Pancreas (tissue), 10 donors: Measurements from ENCODE around the gene OTOP2. TPM values are rescaled to one million over a fixed set of nuclear protein-coding genes. Genes with fewer than 3 reads are reported as not detected.

ENCODE experiments used
- ATAC-seq, 4 donors: fragments of 200-7000 bp; cut with Tn5 transposase; one replicate each; pipeline versions ENCODE4 v1.8.0 to v1.9.1; 2020; ENCODE audit warnings: mild to moderate bottlenecking in 4 of 4, moderate library complexity in 4 of 4
- DNase-seq, 6 donors: peaks; one replicate each; pipeline ENCODE4 v3.0.0-alpha.2; 2020
- FAIRE-seq: peaks from 2 replicates; lab custom pipeline; 2012; peaks lifted over from hg19 to GRCh38; lab: Jason Lieb, UNC
- H3K27ac ChIP-seq, 4 donors: fragments of 200-600 bp; sonication (generic); 1 replicate in 3 of 4; 2 replicates in 1 of 4; pipeline versions ENCODE4 v1.5.0 to v1.8.0; 2020
- H3K27me3 ChIP-seq, 4 donors: fragments of 200-600 bp; one replicate each; pipeline ENCODE4 v1.8.0; 2021
- H3K36me3 ChIP-seq, 3 donors: fragments of 200-600 bp; sonication (generic) in 1 of 3; one replicate each; pipeline versions ENCODE4 v1.5.0 to v1.8.0; 2020 to 2021
- H3K4me1 ChIP-seq, 3 donors: fragments of 200-600 bp; one replicate each; pipeline ENCODE4 v1.8.0; 2021
- H3K4me3 ChIP-seq, 4 donors: fragments of 200-600 bp; sonication (generic) in 2 of 4; one replicate each; pipeline versions ENCODE4 v1.5.0 to v1.8.0; 2020 to 2021
- H3K9me3 ChIP-seq, 4 donors: fragments of 200-600 bp; one replicate each; pipeline ENCODE4 v1.8.0; 2021
- CTCF ChIP-seq, 4 donors: fragments of 200-600 bp; sonication (generic) in 3 of 4; IDR thresholded peaks; one replicate each; pipeline versions ENCODE4 v1.5.0 to v1.8.0; 2021; ENCODE audit warnings: antibody characterized with exemption in 4 of 4
- WGBS, 2 donors: extraction: QIAGEN DNeasy Blood & Tissue Kit; methylation state at CpG; one replicate each; pipeline ENCODE4 v1.1.7; 2013; 5-methylcytosine and 5-hydroxymethylcytosine counted together
- intact Hi-C, 3 donors: fragments of 100-400 bp; cut with DNase I; formaldehyde crosslinking; loops; one replicate each; pipeline versions ENCODE4 v1.11.1 to v1.14.2; 2022
- polyA plus RNA-seq, 2 donors: library from polyadenylated mRNA; stranded (reverse); fragments of 200-250 nt; gene quantifications; one replicate each; pipeline ENCODE4 v1.2.3, GENCODE V29; 2013
- total RNA-seq, 6 donors: library from RNA; stranded (reverse); fragmentation: NEBNext Ultra II Directional in 4 of 6; extraction: Animal tissue kit (Norgen Biotek cat#: 25700) in 4 of 6; gene quantifications; one replicate each; pipeline versions ENCODE4 v1.2.1 to v1.2.4, GENCODE V29; 2021 to 2023
- donor health status: healthy with polysubstance abuse.
- donor health status: DM: no; HTN: no; CAD: no; lungs with moderate emphysema.
- donor health status: DM: no; HTN: no; CAD: no.
- donor health status: control.
- donor health status: control.
- donor health status: Bipolar disorder and iron deficiency.
- donor health status: DM: yes; HTN: yes; CAD: no.
- donor health status: DM: no; HTN: no; CAD: no.
- donor health status: DM: no; HTN: no; CAD: no.
- donor health status: DM: yes; HTN: yes; CAD: no.

Gene OTOP2
- total and polyA plus RNA-seq, 8 donors = not detected

GRCh38 chr17:74900208-74900607 is 23.9 kb upstream of the OTOP2 start:
- Histone ChIP-seq H3K27me3 (no peaks in the 10 kb centered on the region), H3K4me3 (no peak overlapping the region), H3K9me3 (no peaks in the 10 kb centered on the region), H3K4me1 (no peaks in the 10 kb centered on the region), H3K27ac (no peak overlapping the region), H3K36me3 (no peaks in the 10 kb centered on the region)
- intact Hi-C loops = no loop called here
- FAIRE-seq = no peak
- no peak for DNase-seq
- 71 to 78% methylated on average over 8 of the region's 8 CpGs for WGBS, 2 donors
- ATAC-seq = no peak
- no peak for TF ChIP-seq CTCF (IDR thresholded peaks at IDR 0.05)

- FAIRE-seq (no peak), DNase-seq (no peak), ATAC-seq (no peak)
- H3K36me3 ChIP-seq = no peaks in the 10 kb centered on the region
- no peak for TF ChIP-seq CTCF (IDR thresholded peaks at IDR 0.05)
- H3K27ac ChIP-seq = no peak overlapping the region
- no peaks in the 10 kb centered on the region for H3K27me3 ChIP-seq
- no peaks in the 10 kb centered on the region for H3K9me3 ChIP-seq
- H3K4me1 ChIP-seq = no peaks in the 10 kb centered on the region
- 67 to 68% methylated on average over 14 of the region's 14 CpGs for WGBS, 2 donors
- no peak overlapping the region for H3K4me3 ChIP-seq
- intact Hi-C loops = no loop called here
Observed at GRCh38 chr17:74901353-74902135, 22.5 kb upstream of the OTOP2 start.

GRCh38 chr17:74903034-74903433 is 21.0 kb upstream of the OTOP2 start:
- no peaks in the 10 kb centered on the region for H3K27me3 ChIP-seq
- no peaks in the 10 kb centered on the region for H3K9me3 ChIP-seq
- ATAC-seq = no peak
- intact Hi-C loops = no loop called here
- no peak for TF ChIP-seq CTCF (IDR thresholded peaks at IDR 0.05)
- no peak overlapping the region for H3K4me3 ChIP-seq
- H3K4me1 ChIP-seq = no peaks in the 10 kb centered on the region
- H3K36me3 ChIP-seq = no peaks in the 10 kb centered on the region
- DNase-seq = no peak
- H3K27ac ChIP-seq = no peak overlapping the region
- FAIRE-seq = no peak
- WGBS, 2 donors = 76 to 84% methylated on average over 9 of the region's 9 CpGs

- no peaks in the 10 kb centered on the region for H3K27me3 ChIP-seq
- intact Hi-C loops = no loop called here
Observed at GRCh38 chr17:74903671-74904070, 20.4 kb upstream of the OTOP2 start.

More at GRCh38 chr17:74903671-74904070, 20.4 kb upstream of the OTOP2 start:
- WGBS, 2 donors = 54 to 75% methylated on average over 6 of the region's 6 CpGs
- H3K4me3 ChIP-seq = no peak overlapping the region
- no peaks in the 10 kb centered on the region for H3K36me3 ChIP-seq
- H3K4me1 ChIP-seq = no peaks in the 10 kb centered on the region
- ATAC-seq (no peak), DNase-seq (no peak), FAIRE-seq (no peak)
- no peak for TF ChIP-seq CTCF (IDR thresholded peaks at IDR 0.05)
- H3K9me3 ChIP-seq = no peaks in the 10 kb centered on the region
- H3K27ac ChIP-seq = no peak overlapping the region
